ENCODE results near the gene CATSPER3.
"Not testable (repeated sequence)": the region's sequence is repeated elsewhere in the genome, so short reads cannot be mapped to it uniquely, and the experiment has no call there.

DNA sequence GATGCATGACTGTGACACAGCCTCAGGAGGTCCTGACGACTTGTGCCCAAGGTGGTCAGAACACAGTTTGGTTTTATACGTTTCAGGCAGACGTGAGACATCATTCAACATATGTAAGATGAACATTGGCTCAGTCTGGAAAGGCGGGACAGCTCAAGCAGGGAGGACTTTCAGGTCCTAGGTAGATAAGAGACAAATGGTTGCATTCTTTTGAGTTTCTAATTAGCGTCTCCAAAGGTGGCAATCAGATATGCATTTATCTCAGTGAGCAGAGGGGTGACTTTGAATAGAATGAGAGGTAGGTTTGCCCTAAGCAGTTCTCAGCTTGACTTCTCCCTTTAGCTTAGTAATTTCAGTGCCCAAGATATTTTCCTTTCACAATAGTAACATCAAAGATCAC, 22.5 kb downstream of the CATSPER3 start:
- not testable (repeated sequence) for TF ChIP-seq CTCF (conservative IDR thresholded peaks at IDR 0.05); EZH2 (IDR thresholded peaks at IDR 0.05; ENCODE audit: low read depth)

Measured in PC-9 (cell line).